GM10266 (cell line): ENCODE measurements around the gene NDUFS8.

Experiments
- DNase-seq: peaks from one replicate; pipeline ENCODE4 v3.0.0; 2012; ENCODE audit errors: extremely low spot score
- CTCF ChIP-seq: IDR thresholded peaks from 2 replicates; pipeline ENCODE4 v1.5.1; 2012; ENCODE audit warnings: mild to moderate bottlenecking, low read depth; ENCODE audit not compliant: control insufficient read depth, insufficient read depth; ENCODE audit errors: missing control alignments

NDUFS8 gene

GRCh38 chr11:68041617-68042218, 11.2 kb downstream of the NDUFS8 start:
- TF ChIP-seq CTCF, result no peak
- DNase-seq, result no peak

- TF ChIP-seq CTCF, result no peak
- no peak for DNase-seq
Measured at GRCh38 chr11:68042219-68043028, 11.9 kb downstream of the NDUFS8 start.

- no peak for DNase-seq
- TF ChIP-seq CTCF, result no peak
Measured at GRCh38 chr11:68043029-68043348, 12.5 kb downstream of the NDUFS8 start.

GRCh38 chr11:68043349-68044144, 13.1 kb downstream of the NDUFS8 start:
- TF ChIP-seq CTCF, result no peak
- no peak for DNase-seq

GRCh38 chr11:68044145-68044813, 13.8 kb downstream of the NDUFS8 start:
- no peak for TF ChIP-seq CTCF
- peak; percentile 24 for DNase-seq

- DNase-seq, result peak; percentile 24
- TF ChIP-seq CTCF, result no peak
Measured at GRCh38 chr11:68044898-68045351, 14.4 kb downstream of the NDUFS8 start.
